RPMI7951 (cell line): ENCODE data around the gene SAP25. TPM values are rescaled to one million over a fixed set of nuclear protein-coding genes. Genes with fewer than 3 reads are reported as not detected.

Experiments
- DNase-seq: peaks from one replicate; pipeline ENCODE4 v3.0.0-alpha.2; 2012; ENCODE audit warnings: low read depth
- total RNA-seq: library from RNA; depleted of rRNA; stranded (reverse); fragments of >200 nt; shearing (Covaris generic); gene quantifications from 2 replicates; pipeline ENCODE4 v1.2.3, GENCODE V29; 2014; rRNA removed

The SAP25 gene
- 2.1 TPM in 1 of 2 replicates, not detected in the other for total RNA-seq

- DNase-seq: no peak
Observed at GRCh38 chr7:100573691-100574361, at the start of gene SAP25. Gene SAP25 (minus strand): TSS chr7:100573900. CDS start chr7:100573742, 158 bp downstream.

- no peak for DNase-seq
Observed at GRCh38 chr7:100621554-100621953, 47.9 kb upstream of the SAP25 start.

- no peak for DNase-seq
Observed at GRCh38 chr7:100620804-100621203, 47.1 kb upstream of the SAP25 start.

GRCh38 chr7:100620239-100620638, 46.5 kb upstream of the SAP25 start:
- DNase-seq: no peak

- no peak for DNase-seq
Observed at GRCh38 chr7:100614308-100614861, 40.7 kb upstream of the SAP25 start.

GRCh38 chr7:100613412-100614175, 39.9 kb upstream of the SAP25 start:
- no peak for DNase-seq

- no peak for DNase-seq
Observed at GRCh38 chr7:100612730-100613390, 39.2 kb upstream of the SAP25 start.

GRCh38 chr7:100611983-100612729, 38.5 kb upstream of the SAP25 start, which contains the start of gene MOSPD3:
Gene MOSPD3 (plus strand): TSS chr7:100612540. CDS start chr7:100612792, 252 bp downstream.
- DNase-seq: peak; percentile 99

GRCh38 chr7:100609958-100610357, 36.3 kb upstream of the SAP25 start:
- DNase-seq: no peak

- DNase-seq: no peak
Observed at GRCh38 chr7:100607111-100607510, 33.4 kb upstream of the SAP25 start.

GRCh38 chr7:100606313-100606712, 32.6 kb upstream of the SAP25 start:
- no peak for DNase-seq

GRCh38 chr7:100604976-100605911, 31.5 kb upstream of the SAP25 start:
- DNase-seq: no peak

GRCh38 chr7:100604028-100604975, 30.6 kb upstream of the SAP25 start:
- DNase-seq: peak; percentile 79

- DNase-seq: peak; percentile 43
Observed at GRCh38 chr7:100603726-100604027, 30.0 kb upstream of the SAP25 start.

GRCh38 chr7:100602889-100603725, 29.4 kb upstream of the SAP25 start:
- DNase-seq: peak; percentile 94

- DNase-seq: no peak
Observed at GRCh38 chr7:100600730-100601038, 27.0 kb upstream of the SAP25 start.

- DNase-seq: no peak
Observed at GRCh38 chr7:100599911-100600729, 26.4 kb upstream of the SAP25 start.

- peak; percentile 26 for DNase-seq
Observed at GRCh38 chr7:100598425-100598824, 24.7 kb upstream of the SAP25 start.
